SK-N-MC (cell line): Measurements from ENCODE around the gene DAB1.

Experiments
- EZH2 ChIP-seq: fragments of 200-600 bp; sonication (generic); IDR thresholded peaks from one replicate; pipeline ENCODE4 v1.6.1; 2017; ENCODE audit warnings: antibody characterized with exemption
- FOXP2 ChIP-seq: optimal IDR thresholded peaks from 2 replicates; pipeline ENCODE3; 2011; ENCODE audit warnings: mild to moderate bottlenecking, moderate library complexity; ENCODE audit not compliant: insufficient read depth; ENCODE audit errors: extremely low read length, control extremely low read depth
- POLR2AphosphoS5 ChIP-seq: IDR thresholded peaks from 2 replicates; pipeline ENCODE4 v1.6.1; 2012; ENCODE audit warnings: mild to moderate bottlenecking, low read depth, low read length, borderline replicate concordance

- TF ChIP-seq EZH2 (no peak), POLR2AphosphoS5 (no peak), FOXP2 (no peak)
Measured at GRCh38 chr1:57033222-57034001, 390.4 kb downstream of the DAB1 start.
